Stimulated activated CD4-positive, alpha-beta T cell treated with anti-CD3 and anti-CD28 coated beads, Interleukin-2, amount 100 ng/mL, for 4 hours (primary cell): ENCODE results near the gene PPP1R27.
A peak's percentile ranks its signal among the peaks of the same experiment; 100 is the strongest.
"Not testable (repeated sequence)": the region's sequence is repeated elsewhere in the genome, so short reads cannot be mapped to it uniquely, and the experiment has no call there.

Source experiments
- DNase-seq: peaks from one replicate; pipeline ENCODE4 v3.0.0-alpha.2; 2020; ENCODE audit warnings: low read depth

PPP1R27 gene

DNA sequence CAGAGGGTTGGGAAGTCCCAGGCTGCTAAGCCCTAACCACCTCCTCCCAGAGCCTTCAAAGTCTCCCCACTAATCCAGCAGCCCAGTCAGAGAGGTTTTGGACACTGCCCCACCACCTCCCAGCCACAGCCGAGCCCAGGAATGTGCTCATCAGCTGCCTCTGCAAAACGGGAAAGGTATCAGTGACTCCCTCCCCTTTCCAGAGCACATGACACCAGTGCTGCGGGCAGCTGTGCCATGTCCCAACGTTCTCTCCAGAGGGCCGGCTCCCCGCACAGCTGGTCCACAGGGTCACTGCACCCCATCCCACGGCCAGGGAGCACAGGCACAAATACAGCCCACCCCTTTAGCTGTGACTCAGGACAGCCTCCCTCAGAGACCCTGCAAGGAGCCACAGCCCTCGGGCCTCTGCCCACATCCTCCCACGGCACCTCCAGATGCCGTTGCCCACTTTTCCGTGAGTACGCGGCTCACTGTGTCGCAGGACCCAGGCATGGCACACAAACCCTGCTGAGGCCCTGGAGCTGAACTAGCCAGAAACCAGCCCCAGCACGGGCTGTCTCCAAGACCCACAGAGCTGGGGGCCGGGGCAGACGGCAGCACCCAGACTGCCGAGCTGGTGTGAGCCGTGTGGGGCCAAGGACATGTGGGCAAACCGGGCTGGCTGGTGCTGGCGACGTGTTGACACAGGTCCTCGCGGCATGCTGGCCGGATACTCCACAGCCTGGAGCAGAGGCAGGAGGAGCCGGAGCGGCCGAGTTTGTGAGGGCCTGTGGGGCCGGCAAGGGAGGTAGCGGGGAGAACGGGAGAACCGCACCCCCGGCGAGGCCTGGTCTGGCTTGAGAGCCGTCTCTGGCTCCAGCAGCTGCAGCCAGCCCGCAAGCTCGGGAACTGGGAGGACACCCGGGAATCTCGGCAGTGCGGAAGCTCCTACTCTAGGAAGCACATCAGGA, 6.3 kb upstream of the PPP1R27 start:
- no peak for DNase-seq

DNA sequence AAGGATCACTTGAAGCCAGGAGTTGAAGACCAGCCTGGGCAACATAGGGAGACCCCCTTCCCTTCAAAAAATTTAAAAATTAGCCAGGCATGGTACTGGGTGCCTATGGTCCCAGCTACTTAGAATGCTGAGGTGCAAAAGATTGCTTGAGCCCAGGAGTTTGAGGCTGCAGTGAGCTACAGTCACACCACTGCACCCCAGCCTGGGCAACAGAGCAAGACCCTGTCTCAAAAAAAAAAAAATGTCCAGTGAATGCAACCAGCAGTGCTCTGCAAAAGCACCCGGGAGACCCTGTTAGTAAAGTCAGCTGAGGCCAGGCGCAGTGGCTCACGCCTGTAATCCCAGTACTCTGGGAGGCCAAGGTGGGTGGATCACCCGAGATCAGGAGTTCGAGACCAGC, 5.2 kb upstream of the PPP1R27 start:
- DNase-seq, result not testable (repeated sequence)

DNA sequence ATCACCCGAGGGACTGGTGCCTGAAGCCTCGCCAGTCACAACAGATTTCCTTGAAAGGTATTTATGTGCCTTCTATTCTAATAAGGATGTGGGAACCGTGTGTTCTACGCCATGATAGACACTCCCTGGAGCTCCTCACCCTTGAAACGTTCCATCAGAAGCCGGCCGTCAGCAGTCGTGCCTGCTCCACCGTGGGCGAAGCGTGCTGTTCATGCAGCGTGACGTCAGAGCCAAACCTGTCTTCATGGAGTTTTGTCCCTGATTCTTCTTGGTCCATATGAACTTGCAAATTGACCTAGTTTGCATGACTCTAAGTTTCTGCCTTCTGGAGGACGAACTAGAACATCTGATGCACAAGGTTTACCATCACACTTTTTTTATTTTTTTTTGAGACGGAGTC, 4.5 kb upstream of the PPP1R27 start:
- no peak for DNase-seq

DNA sequence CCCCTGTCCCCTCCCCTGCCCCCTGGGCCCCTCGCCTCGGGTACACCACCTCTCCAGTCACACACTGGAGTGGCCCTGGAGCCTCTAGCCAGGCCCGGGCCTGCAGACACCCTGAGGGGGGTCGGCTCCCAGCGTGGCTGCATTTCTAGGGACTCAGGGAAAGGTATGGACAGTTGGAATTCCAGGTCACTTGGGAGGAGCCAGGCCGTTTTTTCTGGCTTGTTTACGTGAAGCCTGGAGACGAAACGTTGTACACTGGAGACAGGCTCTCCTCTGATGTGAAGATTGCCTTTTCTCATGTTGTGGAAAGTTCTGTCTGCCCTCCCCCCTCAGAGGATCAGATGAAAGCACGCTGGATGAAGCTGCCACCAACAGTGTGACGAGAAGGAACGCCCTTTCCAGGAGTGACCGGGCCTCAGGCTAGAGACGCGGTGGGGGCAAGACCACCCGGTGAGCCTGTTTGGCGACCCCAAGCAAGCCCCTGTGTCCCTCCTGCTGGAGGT, 4.0 kb upstream of the PPP1R27 start:
- DNase-seq, result no peak

DNA sequence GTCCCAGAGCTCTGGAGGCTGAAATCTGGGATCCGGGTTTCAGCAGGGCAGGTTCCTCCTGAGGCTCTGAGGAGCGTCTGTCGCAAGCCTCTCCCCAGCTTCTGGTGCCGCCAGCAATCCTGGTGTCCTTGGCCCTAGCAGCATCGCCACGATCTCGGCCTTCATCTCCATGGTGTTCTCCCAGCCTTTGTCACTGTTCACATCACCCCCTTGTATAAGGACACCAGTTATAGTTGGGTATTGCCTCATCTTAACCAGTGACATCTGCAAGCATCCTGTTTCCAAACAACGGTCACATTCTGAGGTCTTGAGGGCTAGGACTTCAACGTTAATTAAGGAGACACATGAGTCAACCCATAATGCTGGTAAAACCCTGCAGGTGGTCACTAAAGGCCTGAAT, 2.8 kb upstream of the PPP1R27 start:
- no peak for DNase-seq

DNA sequence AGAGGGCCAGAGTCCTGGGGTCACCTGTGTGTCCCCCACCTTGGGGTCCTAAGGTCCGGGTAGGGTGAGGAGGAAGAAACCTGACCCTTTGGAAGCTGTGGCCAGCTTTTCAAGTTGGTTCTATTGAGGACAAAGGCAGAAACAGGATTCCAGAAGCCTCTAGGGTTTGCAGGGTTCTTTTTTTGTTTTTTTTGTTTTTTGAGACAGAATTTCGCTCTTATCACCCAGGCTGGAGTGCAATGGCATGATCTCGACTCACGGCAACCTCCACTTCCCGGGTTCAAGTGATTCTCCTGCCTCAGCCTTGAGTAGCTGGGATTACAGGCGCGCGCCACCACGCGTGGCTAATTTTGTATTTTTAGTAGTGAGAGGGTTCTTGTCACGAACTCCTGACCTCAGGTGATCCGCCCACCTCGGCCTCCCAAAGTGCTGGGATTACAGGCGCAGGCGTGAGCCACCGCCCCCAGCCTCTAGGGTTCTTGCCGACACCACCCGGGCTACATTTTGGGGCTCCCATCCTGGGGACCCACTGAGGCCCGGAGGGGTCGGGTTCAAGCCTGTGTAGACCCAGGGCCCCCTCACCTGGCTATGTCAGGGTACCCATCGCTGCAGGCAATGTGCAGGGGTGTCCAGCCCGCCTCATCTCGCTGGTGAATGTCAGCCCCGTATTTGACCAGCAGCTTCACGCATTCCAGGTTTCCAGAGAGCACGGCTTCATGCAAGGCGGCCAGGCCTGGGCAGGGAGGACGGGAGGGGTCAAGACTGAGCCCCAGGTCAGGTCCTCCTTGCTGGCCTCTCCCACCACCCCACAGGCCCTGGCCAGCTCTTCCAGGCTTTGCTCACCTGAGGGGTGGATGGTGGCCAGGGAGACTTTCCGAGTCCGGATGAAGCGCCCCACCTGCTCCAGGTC, 674 bp downstream of the PPP1R27 start:
- DNase-seq, result no peak

DNA sequence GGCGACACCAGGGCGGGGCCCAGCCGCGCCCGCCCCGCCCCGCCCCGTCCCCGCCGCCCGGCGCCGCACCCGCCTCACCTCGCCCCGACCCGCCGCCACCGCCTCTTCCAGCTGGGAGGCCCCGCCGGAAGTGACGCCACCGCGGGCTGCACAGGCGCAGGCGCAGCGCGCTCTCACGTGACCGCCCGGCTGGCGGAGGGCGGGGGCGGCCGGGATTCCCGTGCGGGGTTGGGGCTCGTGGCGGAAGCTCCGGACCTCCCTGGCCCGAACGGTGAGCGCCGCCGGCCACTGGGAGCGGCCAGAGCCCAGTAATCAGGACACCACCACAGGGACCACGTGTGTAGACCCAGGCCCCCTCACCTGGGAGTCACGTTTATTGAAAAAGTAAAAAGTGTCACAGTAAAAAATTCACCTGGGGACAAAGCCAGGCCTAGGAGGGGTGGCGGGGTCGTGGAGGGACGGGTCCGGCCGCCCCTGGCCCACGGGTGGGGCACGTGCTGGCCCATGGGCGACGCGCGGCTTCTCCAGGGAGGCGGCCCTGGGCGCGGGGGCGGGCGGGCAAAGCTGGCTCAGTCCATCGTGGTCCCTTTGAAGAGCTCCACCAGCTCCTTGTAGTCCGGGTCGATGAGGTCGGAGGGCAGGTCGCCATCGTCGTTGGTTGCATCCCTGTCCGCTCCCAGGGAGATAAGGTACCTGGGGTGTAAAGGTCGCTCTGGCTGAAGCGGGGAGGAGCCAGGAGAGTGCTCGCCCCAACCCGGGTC, 1.5 kb downstream of the PPP1R27 start, which contains the start of gene MCRIP1:
MCRIP1 (minus strand) TSS at position 132 of the 761 bp plus-strand sequence. CDS start 8,785 bp downstream, outside the sequence.
- peak; percentile 94 for DNase-seq

DNA sequence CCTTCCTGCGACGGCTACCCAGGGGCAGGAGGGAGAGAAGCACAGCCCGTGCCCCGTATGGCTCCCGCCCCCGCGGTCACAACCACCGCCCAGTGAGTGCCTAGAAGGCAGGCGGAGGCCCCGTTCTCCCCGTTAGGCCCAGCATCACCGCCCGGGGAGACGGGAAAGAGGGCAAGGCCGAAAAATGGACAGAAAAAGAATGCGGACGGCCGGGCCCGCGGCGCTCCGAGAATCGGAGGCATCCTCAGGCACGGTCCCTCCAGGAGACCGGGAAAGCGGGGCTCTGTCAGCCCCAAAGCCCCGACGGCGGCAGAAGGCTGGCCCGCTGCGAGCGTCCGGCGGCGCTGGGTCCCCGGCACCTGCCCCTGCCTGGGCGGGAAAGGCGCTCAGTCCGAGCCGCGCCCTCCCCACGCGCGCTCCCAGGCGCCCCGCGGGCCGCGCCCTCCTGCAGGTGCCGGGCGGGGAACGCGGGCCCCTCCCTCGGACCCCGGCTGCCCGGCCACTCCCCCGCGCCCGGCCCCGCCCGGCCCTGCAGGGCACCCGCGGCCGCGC, 2.2 kb downstream of the PPP1R27 start:
- DNase-seq, result peak; percentile 22

DNA sequence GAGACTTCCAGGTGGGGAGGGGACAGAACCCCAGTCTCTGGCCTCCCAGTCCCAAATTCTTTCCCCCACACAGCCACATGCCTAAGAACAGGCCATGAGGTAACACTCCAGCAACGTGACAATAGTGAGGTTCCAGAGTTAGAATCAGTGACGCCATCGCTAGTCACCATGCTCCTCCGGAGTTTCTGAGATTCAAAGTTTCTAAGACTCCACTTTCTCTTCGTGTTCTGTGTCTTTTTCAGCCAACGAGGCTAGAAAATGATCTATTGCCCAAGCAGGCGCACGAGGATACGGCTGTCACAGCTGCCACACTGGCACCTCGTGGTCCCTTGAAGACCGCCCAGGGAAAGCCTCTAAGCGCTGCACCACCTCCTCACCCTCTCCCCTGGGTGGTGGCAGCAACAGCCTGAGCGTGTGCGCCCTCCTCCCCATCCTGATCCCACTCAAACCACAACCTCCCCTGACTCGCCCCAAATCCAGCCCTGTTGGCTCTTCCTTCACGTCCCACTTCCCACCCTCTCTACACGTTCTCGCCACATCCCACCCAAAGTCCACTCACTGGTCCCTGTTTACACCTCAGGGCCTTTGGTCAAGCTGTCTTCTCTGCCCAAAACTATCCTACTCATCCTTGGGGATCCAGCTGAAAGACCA, 2.8 kb downstream of the PPP1R27 start:
- DNase-seq, result peak; percentile 31

DNA sequence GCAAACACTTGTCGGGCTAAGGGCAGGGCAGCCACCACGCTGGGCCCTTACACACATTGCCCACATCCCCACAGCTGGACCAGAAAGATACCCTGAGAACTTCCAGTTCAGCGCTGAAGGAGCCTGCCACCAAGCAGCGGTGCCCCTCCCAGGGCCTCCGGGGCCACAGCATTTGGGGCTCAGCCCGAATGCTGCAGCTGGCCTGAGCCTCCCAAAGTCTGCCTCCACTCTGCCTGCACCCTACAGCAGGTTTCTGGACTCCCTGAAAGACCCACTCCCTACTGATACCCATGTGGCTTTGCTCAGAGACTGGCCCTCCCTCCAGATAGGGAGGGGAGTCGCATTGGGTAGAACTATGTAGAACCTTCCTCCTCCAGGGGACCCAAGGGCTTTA, 3.3 kb downstream of the PPP1R27 start:
- DNase-seq, result no peak

DNA sequence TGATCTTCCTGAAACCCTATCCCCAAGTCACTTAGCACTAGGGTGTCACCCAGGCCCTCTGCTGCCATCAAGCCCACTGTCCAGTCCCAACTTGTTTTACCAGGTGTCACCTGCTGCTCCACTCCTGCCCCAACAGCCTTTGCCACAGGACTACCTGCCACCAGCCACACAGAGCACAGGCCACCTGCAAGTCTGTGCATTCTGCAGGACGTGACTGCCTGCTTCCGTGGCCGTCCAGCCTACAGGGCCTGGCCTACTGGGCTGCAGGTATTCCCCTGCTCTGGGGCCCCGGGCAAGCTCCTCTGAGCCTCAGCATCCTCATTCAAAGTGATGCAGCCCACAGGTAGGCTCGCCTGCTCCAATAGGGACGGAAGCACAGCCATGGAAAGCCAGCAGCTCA, 5.0 kb downstream of the PPP1R27 start:
- DNase-seq, result no peak

DNA sequence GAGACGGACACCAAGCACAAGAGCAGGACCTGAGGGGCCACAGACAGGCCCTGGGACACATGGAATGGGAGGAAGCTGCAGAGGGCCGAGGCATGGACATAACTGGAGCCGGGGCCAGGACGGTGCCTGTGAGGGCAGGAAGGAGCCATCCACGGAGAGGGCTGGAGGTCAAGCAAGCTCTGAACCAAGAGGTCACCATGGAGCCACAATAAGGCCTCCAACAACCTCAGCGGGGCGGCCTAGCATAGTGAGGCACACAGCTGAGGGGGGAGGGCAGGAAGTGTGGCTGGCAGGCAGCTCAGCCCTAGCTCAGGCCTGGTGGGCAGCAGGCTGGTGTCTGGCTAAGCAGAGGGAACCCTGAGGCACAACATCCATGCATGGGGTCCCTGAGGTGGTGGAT, 6.2 kb downstream of the PPP1R27 start:
- DNase-seq, result no peak

DNA sequence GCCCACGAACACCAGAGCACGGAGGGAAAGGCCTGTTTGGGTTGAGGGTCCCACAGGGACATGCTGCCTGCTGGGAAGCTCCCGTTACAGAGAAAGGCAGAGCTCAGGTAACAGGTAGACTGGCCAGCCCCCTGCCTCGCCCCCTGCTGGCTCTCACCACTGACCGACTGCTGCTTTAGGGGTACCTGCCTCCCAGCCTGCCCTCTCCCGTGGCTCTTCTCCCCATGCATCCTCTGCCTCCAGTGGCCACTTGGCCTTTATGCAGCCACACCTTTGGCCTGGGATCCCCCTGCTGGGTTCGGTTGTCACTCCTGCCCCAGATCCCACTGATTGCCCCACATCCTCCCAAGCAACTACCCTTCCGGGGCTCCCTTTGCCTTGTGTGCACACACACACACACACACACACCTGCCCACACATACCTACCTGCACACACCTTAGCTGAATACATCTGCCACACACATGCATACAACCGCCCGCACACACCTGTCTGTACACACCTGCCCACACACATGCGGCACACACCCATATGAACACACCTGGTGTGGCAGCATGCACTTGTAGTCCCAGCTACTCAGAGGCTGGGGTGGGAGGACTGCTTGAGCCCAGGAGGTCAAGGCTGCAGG, 8.9 kb downstream of the PPP1R27 start:
- DNase-seq, result no peak

DNA sequence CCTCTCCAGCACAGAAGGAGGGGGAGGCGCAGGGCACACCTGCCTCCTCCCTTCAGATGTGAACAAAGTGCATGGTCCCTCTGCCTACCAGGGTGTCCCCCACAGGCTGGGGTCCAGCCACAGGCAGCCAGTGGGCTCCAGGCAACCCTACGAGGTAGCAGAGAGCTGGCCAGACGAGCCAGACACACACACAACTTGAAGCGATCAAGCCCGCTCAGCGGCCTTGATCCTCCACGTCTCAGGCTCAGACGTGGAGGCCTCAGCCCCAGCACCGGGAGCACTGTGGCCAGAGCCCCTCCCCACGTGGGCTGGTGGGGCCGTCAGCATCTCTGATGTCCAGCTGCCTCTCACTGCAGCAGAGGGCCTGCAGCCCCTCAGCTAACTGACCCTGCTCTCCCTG, 10.3 kb downstream of the PPP1R27 start:
- no peak for DNase-seq

DNA sequence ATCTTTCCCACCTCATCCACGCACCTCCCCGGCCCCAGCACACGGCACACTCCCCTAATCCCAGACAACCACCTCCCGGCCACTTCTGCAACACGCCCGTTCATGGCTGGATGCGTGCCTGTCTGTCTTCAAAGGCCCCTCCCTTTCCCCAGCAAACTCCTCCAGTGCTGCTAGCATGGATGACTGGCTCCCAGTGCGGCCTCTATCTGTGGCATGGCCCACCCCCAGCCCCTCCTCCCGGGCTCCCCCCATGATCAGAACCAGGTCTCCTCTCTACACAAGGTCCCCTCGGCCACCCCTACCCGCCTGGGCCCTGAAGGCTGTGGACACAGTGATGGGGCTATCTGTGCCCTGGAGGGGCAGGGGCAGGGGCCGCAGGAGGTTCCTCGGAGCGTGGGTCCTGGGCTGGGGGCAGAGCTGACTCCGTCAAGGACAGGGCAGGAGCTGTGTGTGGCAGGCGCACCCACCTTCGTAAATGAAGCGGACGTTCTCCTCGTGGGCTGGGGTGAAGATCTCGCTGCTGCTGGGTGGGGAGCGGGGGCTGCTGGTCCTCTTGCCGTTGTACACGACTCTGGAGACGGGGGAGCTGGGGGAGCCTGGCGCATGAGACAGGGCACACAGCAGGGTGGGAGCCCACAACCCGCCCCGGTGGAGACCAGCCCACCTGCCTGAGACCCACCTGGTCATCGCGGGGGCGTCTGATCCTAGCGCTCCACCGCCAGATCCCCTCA, 10.9 kb downstream of the PPP1R27 start:
- no peak for DNase-seq

DNA sequence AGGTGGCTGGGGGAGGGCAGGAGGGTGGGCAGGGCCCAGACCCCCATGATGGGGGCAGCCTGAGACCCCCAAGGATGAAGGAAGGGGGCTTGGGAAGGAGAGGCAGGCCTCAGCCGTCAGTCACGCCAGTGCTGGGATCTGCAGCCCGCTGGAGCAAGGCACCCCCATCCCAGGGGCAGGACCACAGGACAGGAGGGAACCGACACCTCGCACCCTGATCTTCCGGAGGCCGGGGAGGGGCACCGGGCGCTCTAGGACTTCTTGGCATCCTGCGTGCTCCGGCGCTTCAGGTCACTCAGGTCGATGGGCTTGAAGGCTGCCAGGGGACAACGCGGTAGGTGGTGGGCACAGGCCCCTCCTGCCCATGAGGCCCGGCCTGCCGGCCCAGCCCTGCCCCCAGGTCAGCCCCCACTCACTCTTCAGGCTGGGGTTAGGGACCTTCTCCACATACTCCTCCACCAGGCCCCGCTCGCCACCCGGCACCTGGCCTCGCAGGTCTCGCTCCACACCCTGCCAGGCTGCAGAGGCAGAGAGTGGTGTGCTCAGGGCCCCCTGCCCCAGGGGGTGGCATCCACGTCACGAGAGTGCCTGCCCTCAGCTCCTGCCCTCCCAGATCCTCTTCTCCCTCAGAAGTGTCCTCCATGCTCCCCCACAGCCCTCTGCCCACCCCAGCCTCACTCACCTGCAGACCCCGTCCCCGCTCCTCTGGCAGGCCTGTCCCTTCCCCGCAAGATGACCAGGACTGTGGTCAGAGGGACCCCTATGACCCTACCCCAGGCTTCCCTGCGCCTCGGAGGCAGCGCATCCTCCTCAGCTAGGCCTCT, 11.6 kb downstream of the PPP1R27 start:
- DNase-seq, result no peak

DNA sequence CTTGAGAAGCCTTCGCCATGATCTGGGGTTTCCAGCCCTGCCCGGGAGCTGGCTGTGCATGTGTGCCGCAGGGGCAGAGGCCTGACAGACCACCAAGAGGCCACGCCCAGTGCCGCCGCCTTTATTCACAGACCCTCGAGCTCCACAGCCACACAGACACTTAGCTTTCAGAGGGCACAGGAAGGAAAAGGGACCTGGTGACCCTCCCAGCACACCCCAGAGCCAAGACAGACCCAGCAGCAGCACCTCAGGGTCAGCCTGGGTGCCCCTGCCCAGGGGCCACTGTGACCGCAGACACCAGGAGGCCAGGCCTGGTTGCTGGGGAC, 12.6 kb downstream of the PPP1R27 start:
- no peak for DNase-seq

DNA sequence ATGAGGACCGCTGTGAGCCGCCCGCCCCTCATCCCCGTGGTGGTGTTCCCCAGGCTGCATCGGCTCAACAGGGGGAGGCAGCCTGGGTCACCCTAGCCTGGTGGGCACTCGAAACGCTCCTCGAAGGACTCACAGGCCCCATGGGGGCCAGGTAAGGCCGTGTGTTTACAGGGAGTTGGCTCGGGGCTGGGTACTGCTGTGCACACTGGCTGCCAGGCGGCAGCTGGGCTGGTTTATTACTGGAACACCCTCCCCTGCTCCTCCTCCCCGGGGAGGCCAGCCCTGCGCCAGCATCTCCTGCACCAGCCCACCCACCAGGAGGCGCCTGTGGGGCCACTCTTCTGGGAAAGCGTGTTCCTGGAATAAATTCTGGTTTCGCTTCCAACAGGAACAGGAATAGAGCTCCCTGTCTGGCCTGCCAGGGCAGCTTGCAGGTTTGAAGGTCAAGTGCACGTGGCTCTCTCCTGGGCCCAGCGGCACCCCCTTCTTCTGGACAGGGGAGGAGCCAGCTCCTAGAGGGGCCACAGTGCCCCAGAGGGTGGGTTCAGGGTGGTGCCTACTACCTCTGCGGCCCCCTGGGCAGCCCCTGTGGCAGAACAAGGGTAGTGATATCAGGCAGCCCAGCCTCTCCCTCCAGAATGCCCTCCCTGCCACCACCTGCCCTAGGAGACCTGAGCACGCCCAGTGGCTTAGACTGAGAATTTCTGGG, 13.1 kb downstream of the PPP1R27 start:
- DNase-seq, result no peak
